Activated B cell treated with CpG ODN at 0.5 μM for 24 hours (primary cell): Measurements from ENCODE around the gene PITPNM1. TPM values are rescaled to one million over a fixed set of nuclear protein-coding genes. Genes with fewer than 3 reads are reported as not detected.

ENCODE experiments used
- ATAC-seq: fragments of 200-7000 bp; cut with Tn5 transposase; one replicate; pipeline ENCODE4 v1.10.0; 2021; ENCODE audit warnings: low read depth, mild to moderate bottlenecking, moderate library complexity
- CTCF ChIA-PET: fragments of 350-600 bp; sonication (Branson Sonifier 250); formaldehyde crosslinking; loops from one replicate; lab custom pipeline; 2021; ENCODE audit warnings: antibody characterized with exemption; lab: Charles Lee
- POLR2A ChIA-PET: fragments of 350-600 bp; sonication (Branson Sonifier 250); formaldehyde crosslinking; loops from one replicate; lab custom pipeline; 2021; ENCODE audit warnings: antibody characterized with exemption; lab: Charles Lee
- DNase-seq: peaks from one replicate; pipeline ENCODE4 v3.0.0; 2022
- H3K27ac Mint-ChIP-seq: one replicate; pipeline ENCODE4 v1.8.0; 2020; ENCODE audit warnings: mixed read lengths
- H3K27me3 Mint-ChIP-seq: one replicate; pipeline ENCODE4 v1.8.0; 2021; ENCODE audit warnings: mixed read lengths
- H3K36me3 Mint-ChIP-seq: one replicate; pipeline ENCODE4 v1.8.0; 2021; ENCODE audit warnings: low read depth, mixed read lengths
- H3K4me1 Mint-ChIP-seq: one replicate; pipeline ENCODE4 v1.8.0; 2021; ENCODE audit warnings: mixed read lengths
- H3K4me3 Mint-ChIP-seq: one replicate; pipeline ENCODE4 v1.8.0; 2020; ENCODE audit warnings: mild to moderate bottlenecking, mixed read lengths
- H3K9me3 Mint-ChIP-seq: one replicate; pipeline ENCODE4 v1.8.0; 2020; ENCODE audit warnings: mixed read lengths
- CTCF ChIP-seq: fragments of 200-600 bp; IDR thresholded peaks from one replicate; pipeline ENCODE4 v1.8.0; 2022; ENCODE audit warnings: antibody characterized with exemption, mild to moderate bottlenecking
- intact Hi-C: fragments of 100-400 bp; cut with micrococcal nuclease; formaldehyde crosslinking; loops from one replicate; pipeline ENCODE4 v1.15.1; 2024
- total RNA-seq: library from RNA; stranded (reverse); gene quantifications from 2 replicates; pipeline ENCODE4 v1.2.3, GENCODE V29; 2022

Gene PITPNM1
- total RNA-seq, 1 donor from 2014 or later = 111 TPM

DNA sequence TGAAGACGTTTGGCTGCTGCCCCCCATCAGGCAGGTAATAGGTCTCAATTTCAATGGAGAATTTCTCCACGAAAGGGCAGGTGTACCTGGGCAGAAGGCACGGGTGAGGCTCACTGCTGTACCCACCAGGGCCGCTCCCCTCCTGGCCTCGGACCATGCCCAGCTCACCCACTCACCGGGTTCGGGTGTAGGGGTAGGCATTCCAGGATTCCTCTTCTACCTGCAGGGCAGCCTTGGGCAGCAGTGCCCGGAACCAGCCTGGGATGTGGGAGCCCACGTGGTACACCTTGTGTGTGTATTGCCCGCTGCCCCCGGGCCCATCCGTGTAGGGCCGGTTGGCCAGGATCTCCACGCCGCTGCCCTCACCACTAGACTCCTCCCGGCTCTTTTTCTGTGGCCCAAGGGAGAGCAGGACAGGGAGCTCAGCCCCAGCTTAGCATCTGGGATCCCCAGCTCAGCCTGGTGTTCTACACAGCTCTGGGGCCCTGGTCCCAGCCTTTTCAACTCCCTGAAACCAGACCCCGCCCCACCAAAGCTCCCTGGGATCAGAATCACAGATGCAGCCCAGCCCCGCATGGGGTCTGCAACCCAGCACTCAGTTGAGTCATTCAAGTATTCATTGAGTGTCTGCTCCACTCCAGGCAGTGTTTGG, 2.7 kb downstream of the PITPNM1 start:
- no peak for ATAC-seq
- ChIA-PET CTCF (no interaction called here), POLR2A (interaction anchor here (0.6 to 1.8 kb wide), 5 partner anchors 16 to 707 kb away, joined by 3 to 8 read pairs (median 3); partner anchors contain the start of genes AIP and PTPRCAP)
- H3K4me3 Mint-ChIP-seq = peak overlapping the region; percentile 73
- no peak for DNase-seq
- no peaks in the 10 kb centered on the region for H3K9me3 Mint-ChIP-seq
- no peaks in the 10 kb centered on the region for H3K27me3 Mint-ChIP-seq
- H3K27ac Mint-ChIP-seq = no peak overlapping the region
- peaks cover 40% of the 10 kb centered on the region for H3K4me1 Mint-ChIP-seq
- TF ChIP-seq CTCF = no peak
- intact Hi-C loops = no loop called here
- peaks cover 61% of the 10 kb centered on the region for H3K36me3 Mint-ChIP-seq

DNA sequence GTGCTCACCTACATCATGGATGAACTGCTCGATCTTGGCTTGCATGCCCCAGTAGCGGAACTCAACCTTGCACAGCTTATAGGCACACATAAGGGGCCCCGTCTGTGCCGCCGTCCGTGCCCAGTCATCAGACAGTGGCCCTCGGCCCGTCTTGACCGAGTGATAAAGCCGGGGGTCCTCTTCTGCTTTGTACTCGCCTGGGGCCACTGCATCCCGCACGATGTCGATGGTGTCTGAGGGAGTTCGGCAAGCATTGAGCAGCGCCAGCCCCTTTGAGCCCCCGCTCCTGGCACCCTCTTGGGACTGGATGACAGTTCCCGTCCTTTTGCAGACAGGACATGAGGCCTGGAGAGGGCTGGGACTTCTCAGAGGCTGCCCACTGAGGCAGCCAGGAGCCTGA, 3.3 kb downstream of the PITPNM1 start:
- no peaks in the 10 kb centered on the region for H3K27me3 Mint-ChIP-seq
- ChIA-PET POLR2A (interaction anchor here (1.0 to 1.8 kb wide), 2 partner anchors 16 to 65 kb away, joined by 3 to 8 read pairs; partner anchors contain the start of gene PTPRCAP), CTCF (no interaction called here)
- no peak for ATAC-seq
- intact Hi-C loops = no loop called here
- peaks cover 62% of the 10 kb centered on the region for H3K36me3 Mint-ChIP-seq
- no peak overlapping the region for H3K4me3 Mint-ChIP-seq
- H3K4me1 Mint-ChIP-seq = peaks cover 34% of the 10 kb centered on the region
- no peak for DNase-seq
- no peak overlapping the region for H3K27ac Mint-ChIP-seq
- H3K9me3 Mint-ChIP-seq = no peaks in the 10 kb centered on the region
- no peak for TF ChIP-seq CTCF

- no peak for TF ChIP-seq CTCF
- DNase-seq = no peak
- ChIA-PET CTCF (no interaction called here), POLR2A (interaction anchor here (1.0 to 1.8 kb wide), 2 partner anchors 15 to 64 kb away, joined by 3 to 8 read pairs; partner anchors contain the start of gene PTPRCAP)
- ATAC-seq = no peak
- intact Hi-C loops = no loop called here
- Mint-ChIP-seq H3K27ac (no peak overlapping the region), H3K36me3 (peaks cover 64% of the 10 kb centered on the region), H3K27me3 (no peaks in the 10 kb centered on the region), H3K9me3 (no peaks in the 10 kb centered on the region), H3K4me3 (no peak overlapping the region), H3K4me1 (peaks cover 26% of the 10 kb centered on the region)
Observed at GRCh38 chr11:67500831-67501715, 4.1 kb downstream of the PITPNM1 start.

- Mint-ChIP-seq H3K4me3 (no peak overlapping the region), H3K9me3 (no peaks in the 10 kb centered on the region), H3K4me1 (peaks cover 20% of the 10 kb centered on the region), H3K36me3 (peaks cover 69% of the 10 kb centered on the region), H3K27ac (no peak overlapping the region), H3K27me3 (no peaks in the 10 kb centered on the region)
- no peak for TF ChIP-seq CTCF
- no peak for ATAC-seq
- intact Hi-C loops = no loop called here
- ChIA-PET POLR2A (no interaction called here), CTCF (no interaction called here)
- DNase-seq = no peak
Observed at GRCh38 chr11:67500484-67500821, 4.7 kb downstream of the PITPNM1 start.
